Osteoblast (primary cell): Measurements from ENCODE around the gene CSH2. TPM values are rescaled to one million over a fixed set of nuclear protein-coding genes. Genes with fewer than 3 reads are reported as not detected.
"Not testable (repeated sequence)": the region's sequence is repeated elsewhere in the genome, so short reads cannot be mapped to it uniquely, and the experiment has no call there.

ENCODE experiments used
- DNase-seq: peaks from one replicate; pipeline ENCODE4 v3.0.0; 2011; ENCODE audit warnings: low spot score, mixed read lengths; ENCODE audit not compliant: insufficient read length; ENCODE audit errors: missing footprints
- H2AFZ ChIP-seq: 2 replicates; pipeline ENCODE4 v1.6.0; 2011; ENCODE audit warnings: mild to moderate bottlenecking, low read length
- H3K27ac ChIP-seq: 2 replicates; pipeline ENCODE4 v1.5.1; 2011; ENCODE audit warnings: mild to moderate bottlenecking, low read depth, low read length, moderate library complexity
- H3K27me3 ChIP-seq: 2 replicates; pipeline ENCODE4 v1.6.0; 2012; ENCODE audit warnings: mild to moderate bottlenecking, control low read depth, inconsistent platforms, low read length, moderate library complexity; ENCODE audit not compliant: insufficient read depth
- H3K36me3 ChIP-seq: 2 replicates; pipeline ENCODE4 v1.5.1; 2011; ENCODE audit warnings: mild to moderate bottlenecking, low read length, control low read depth, moderate library complexity; ENCODE audit not compliant: insufficient read depth
- H3K4me1 ChIP-seq: 2 replicates; pipeline ENCODE4 v1.5.1; 2011; ENCODE audit warnings: mild to moderate bottlenecking, low read length, control low read depth, moderate library complexity; ENCODE audit not compliant: insufficient read depth
- H3K4me2 ChIP-seq: 2 replicates; pipeline ENCODE4 v1.6.0; 2011; ENCODE audit warnings: mild to moderate bottlenecking, low read length; ENCODE audit not compliant: insufficient read depth
- H3K4me3 ChIP-seq: fragments of 200-600 bp; sonication (generic); 3 replicates; pipeline ENCODE4 v1.5.1; 2012; ENCODE audit warnings: mild to moderate bottlenecking, low read length, inconsistent platforms; ENCODE audit not compliant: insufficient read depth
- H3K79me2 ChIP-seq: 2 replicates; pipeline ENCODE4 v1.6.0; 2012; ENCODE audit warnings: mild to moderate bottlenecking, low read length, control low read depth, inconsistent platforms; ENCODE audit not compliant: insufficient read depth
- H3K9me3 ChIP-seq: 2 replicates; pipeline ENCODE4 v1.5.1; 2011; ENCODE audit warnings: low read depth, low read length, control low read depth
- H4K20me1 ChIP-seq: 2 replicates; pipeline ENCODE4 v1.6.0; 2012; ENCODE audit warnings: mild to moderate bottlenecking, low read length, control low read depth; ENCODE audit not compliant: insufficient read depth
- total RNA-seq: library from RNA; depleted of rRNA; stranded (reverse); fragments of >200 nt; gene quantifications from 2 replicates; pipeline ENCODE4 v1.2.3, GENCODE V29; 2012
- TF ChIP-seq, protein P1 (sequence below): IDR thresholded peaks from 2 replicates; pipeline ENCODE4 v1.5.1; 2011; ENCODE audit warnings: mild to moderate bottlenecking, low read depth, low read length, moderate library complexity; ENCODE audit errors: extremely low read depth

CSH2 gene
- total RNA-seq, 1 donor: not detected

DNA sequence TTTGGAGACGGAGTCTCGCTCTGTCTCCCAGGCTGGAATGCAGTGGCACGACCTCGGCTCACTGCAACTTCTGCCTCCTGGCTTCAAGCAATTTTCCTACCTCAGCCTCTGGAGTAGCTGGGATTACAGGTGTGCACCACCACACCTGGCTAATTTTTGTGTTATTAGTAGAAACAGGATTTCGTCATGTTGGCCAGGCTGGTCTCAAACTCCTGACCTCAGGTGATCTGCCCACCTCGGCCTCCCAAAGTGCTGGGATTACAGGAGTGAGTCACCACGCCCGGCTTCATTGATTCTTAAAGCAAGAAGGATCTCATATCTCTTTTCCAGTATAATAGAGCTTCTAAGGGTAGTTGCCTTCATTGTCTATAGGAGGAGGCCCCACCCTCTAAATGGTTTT is 31.3 kb upstream of the CSH2 start:
- not testable (repeated sequence) for H3K4me3 ChIP-seq, H3K4me2 ChIP-seq, H3K27me3 ChIP-seq, H3K4me1 ChIP-seq, H3K36me3 ChIP-seq, DNase-seq, H4K20me1 ChIP-seq, H3K79me2 ChIP-seq, H2AFZ ChIP-seq, H3K9me3 ChIP-seq, H3K27ac ChIP-seq

GRCh38 chr17:63903787-63904201 is 30.3 kb upstream of the CSH2 start:
- not testable (repeated sequence) for H2AFZ ChIP-seq, DNase-seq, H3K9me3 ChIP-seq, H4K20me1 ChIP-seq, H3K27me3 ChIP-seq, H3K4me3 ChIP-seq, H3K36me3 ChIP-seq, H3K79me2 ChIP-seq, H3K27ac ChIP-seq, H3K4me1 ChIP-seq, H3K4me2 ChIP-seq
- TF ChIP-seq, protein P1, sequence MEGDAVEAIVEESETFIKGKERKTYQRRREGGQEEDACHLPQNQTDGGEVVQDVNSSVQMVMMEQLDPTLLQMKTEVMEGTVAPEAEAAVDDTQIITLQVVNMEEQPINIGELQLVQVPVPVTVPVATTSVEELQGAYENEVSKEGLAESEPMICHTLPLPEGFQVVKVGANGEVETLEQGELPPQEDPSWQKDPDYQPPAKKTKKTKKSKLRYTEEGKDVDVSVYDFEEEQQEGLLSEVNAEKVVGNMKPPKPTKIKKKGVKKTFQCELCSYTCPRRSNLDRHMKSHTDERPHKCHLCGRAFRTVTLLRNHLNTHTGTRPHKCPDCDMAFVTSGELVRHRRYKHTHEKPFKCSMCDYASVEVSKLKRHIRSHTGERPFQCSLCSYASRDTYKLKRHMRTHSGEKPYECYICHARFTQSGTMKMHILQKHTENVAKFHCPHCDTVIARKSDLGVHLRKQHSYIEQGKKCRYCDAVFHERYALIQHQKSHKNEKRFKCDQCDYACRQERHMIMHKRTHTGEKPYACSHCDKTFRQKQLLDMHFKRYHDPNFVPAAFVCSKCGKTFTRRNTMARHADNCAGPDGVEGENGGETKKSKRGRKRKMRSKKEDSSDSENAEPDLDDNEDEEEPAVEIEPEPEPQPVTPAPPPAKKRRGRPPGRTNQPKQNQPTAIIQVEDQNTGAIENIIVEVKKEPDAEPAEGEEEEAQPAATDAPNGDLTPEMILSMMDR: peak; percentile 33

DNA sequence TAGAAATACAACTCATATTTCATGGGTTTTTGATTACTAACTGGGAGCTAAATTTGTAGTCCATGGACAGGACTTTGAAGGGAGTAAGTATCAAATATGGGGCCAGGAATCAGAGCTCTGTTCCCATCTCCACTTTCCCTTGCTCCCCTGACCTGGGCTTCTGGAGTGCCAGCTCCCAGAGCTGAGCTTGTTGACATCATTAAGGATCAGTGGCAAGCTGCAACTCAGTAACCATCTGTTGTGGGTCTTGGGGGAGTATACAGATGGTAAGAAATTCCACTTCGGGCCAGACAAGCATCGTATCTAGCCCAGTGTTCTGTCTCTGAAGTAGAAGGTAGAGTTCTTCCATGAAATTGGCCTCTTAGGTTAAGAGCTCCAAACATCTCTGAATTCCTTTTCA is 28.5 kb upstream of the CSH2 start:
- H3K4me3 ChIP-seq, H3K27ac ChIP-seq, H3K4me1 ChIP-seq, H3K79me2 ChIP-seq, H3K27me3 ChIP-seq, H4K20me1 ChIP-seq, H3K36me3 ChIP-seq, H3K4me2 ChIP-seq, DNase-seq, H2AFZ ChIP-seq, H3K9me3 ChIP-seq: not testable (repeated sequence)

DNA sequence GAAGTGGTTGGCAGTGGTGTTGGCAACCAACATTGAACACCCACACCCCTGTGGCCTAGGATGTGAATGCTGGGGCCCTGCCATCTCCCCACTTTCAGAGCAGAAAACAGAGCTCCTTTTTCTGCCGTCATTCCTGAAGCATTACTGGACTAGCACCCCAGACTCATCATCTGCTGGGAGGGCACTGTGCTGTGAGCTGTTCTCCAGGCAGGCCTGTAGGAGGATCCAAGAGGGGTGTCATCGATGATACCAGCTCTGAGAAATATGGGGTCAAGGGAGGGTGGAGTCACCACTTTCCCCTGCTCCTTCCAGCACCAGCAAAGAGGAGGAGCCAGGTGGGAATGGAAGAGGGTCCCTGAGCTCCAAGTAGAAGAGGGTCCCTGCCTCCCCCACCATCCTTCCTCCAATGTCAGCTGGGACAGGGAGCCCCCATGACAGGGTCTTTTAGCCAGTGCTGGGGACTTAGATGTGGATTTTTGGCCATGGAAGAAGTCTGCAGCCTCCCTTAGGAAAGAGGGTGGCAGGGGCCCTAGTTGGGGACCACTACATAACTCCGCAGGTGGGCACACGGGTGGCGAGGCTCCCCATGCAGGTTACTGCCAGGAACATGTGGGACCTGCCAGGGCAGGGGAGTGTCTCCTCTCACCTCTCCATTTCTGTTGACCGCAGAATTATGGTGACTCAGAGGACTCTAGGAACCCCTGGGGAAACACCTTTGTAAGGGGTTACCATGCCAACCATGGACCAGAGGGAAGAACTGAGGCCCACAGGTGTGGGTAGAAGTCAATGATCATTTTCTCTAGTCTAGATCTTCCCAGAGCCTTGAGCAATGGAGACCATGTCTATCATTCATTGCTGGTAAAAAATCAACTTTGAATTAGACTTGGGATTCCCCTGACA is 25.7 kb upstream of the CSH2 start:
- not testable (repeated sequence) for H3K4me1 ChIP-seq, H3K79me2 ChIP-seq, H3K9me3 ChIP-seq, H4K20me1 ChIP-seq, H3K4me2 ChIP-seq, H3K4me3 ChIP-seq, H2AFZ ChIP-seq, H3K36me3 ChIP-seq, H3K27ac ChIP-seq, H3K27me3 ChIP-seq
- DNase-seq: peak; percentile 69

- H3K9me3 ChIP-seq, H3K79me2 ChIP-seq, H3K27ac ChIP-seq, H3K4me2 ChIP-seq, H3K36me3 ChIP-seq, DNase-seq, H3K4me1 ChIP-seq, H2AFZ ChIP-seq, H3K4me3 ChIP-seq, H4K20me1 ChIP-seq, H3K27me3 ChIP-seq: not testable (repeated sequence)
Measured at GRCh38 chr17:63896524-63897354, 23.3 kb upstream of the CSH2 start, which contains the start of gene CSH1. TSS of gene CSH1 (minus strand) at chr17:63896574. CDS start at chr17:63896511, 63 bp downstream.

GRCh38 chr17:63894821-63895220 is 21.3 kb upstream of the CSH2 start:
- not testable (repeated sequence) for H3K4me2 ChIP-seq, H2AFZ ChIP-seq, H3K27me3 ChIP-seq, H3K79me2 ChIP-seq, H3K27ac ChIP-seq, H3K4me3 ChIP-seq, DNase-seq, H3K4me1 ChIP-seq, H3K9me3 ChIP-seq, H3K36me3 ChIP-seq, H4K20me1 ChIP-seq

DNA sequence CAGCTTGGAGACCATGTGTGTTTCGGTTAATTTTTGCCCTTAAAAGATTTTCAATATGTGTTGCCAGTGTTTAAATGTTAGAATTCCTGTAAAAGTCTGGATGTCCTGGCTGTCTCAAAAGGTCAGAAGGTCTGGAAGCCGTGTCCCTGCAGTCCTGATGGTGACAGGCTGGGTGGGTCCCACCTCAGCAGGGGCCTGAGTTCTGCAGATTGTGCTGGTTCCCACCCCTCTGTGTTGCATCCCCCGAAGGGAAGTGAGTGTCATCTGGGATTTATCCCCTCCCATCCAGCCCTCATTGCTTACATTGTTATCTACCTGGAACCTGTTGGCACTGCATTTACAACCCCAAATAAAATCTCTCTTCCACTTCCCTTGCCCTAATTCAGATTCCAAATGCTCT is 20.5 kb upstream of the CSH2 start:
- not testable (repeated sequence) for H3K36me3 ChIP-seq, H4K20me1 ChIP-seq, H2AFZ ChIP-seq, H3K4me3 ChIP-seq, H3K4me1 ChIP-seq, H3K79me2 ChIP-seq, H3K4me2 ChIP-seq, H3K27ac ChIP-seq, H3K27me3 ChIP-seq, DNase-seq, H3K9me3 ChIP-seq
